ENCODE results near the gene FZD10. TPM values are rescaled to one million over a fixed set of nuclear protein-coding genes. Genes with fewer than 3 reads are reported as not detected.

Gene FZD10
- total and polyA plus RNA-seq, 2 experiments from 2014 or later, result 0.11 to 0.45 TPM

GRCh38 chr12:130138478-130138877 lies 23.8 kb upstream of the FZD10 start:
- Histone ChIP-seq H4K20me1 (replicated peaks; ENCODE audit: insufficient read depth) (no peaks in the 10 kb centered on the region; the same call in 1 of the 2 replicates), H3K9me2 (ENCODE audit: insufficient read depth) (0 out of 2 replicates have a peak, but pooled peaks cover 4% of the 10 kb centered on the region), H3F3A (replicated peaks; ENCODE audit: low read depth) (peaks cover 7% of the 10 kb centered on the region; the same call in 1 of the 2 replicates), H3K4me2 (no peak overlapping the region), H3K27ac (ENCODE audit: low read depth) (no peak overlapping the region), H3K4me3 (no peak overlapping the region), H2AFZ (no peak overlapping the region), H3K4me1 (ENCODE audit: insufficient read depth) (peaks cover 4% of the 10 kb centered on the region; the same call in 1 of the 2 replicates), H3K36me3 (ENCODE audit: insufficient read depth) (no peaks in the 10 kb centered on the region), H3K79me2 (replicated peaks; ENCODE audit: insufficient read depth) (no peaks in the 10 kb centered on the region), H3K27me3 (ENCODE audit: insufficient read depth) (0 out of 2 replicates have a peak, but pooled peaks cover 7% of the 10 kb centered on the region)
- no peaks in the 10 kb centered on the region for H3K4me1 Mint-ChIP-seq
- H3K36me3 Mint-ChIP-seq (ENCODE audit: low read depth), result peaks cover 71% of the 10 kb centered on the region
- no peak for DNase-seq (ENCODE audit: low spot score)
- H3K9me3 Mint-ChIP-seq, result peaks cover 100% of the 10 kb centered on the region; the same call in 2 of the 3 replicates
- no peak for ATAC-seq
- H3K27me3 Mint-ChIP-seq (ENCODE audit: insufficient read depth, low read depth, poor library complexity), result peaks cover 2% of the 10 kb centered on the region
- H3K27ac Mint-ChIP-seq, result no peak overlapping the region
- TF ChIP-seq POLR2AphosphoS5 (IDR thresholded peaks at IDR 0.05; ENCODE audit: low read depth) (no peak), ETS1 (IDR thresholded peaks at IDR 0.05) (no peak), ZNF114 (CRISPR knock-in tag; IDR thresholded peaks at IDR 0.05) (no peak), JUNB (IDR thresholded peaks at IDR 0.05; ENCODE audit: unreplicated experiment) (no peak), EZH2phosphoT487 (IDR thresholded peaks at IDR 0.05; ENCODE audit: unreplicated experiment) (no peak), ZNF331 (CRISPR knock-in tag; IDR thresholded peaks at IDR 0.05; ENCODE audit: low read depth) (no peak), STAT1 (IDR thresholded peaks at IDR 0.05; ENCODE audit: unreplicated experiment) (no peak), CTCF (conservative IDR thresholded peaks at IDR 0.05; ENCODE audit: low read depth in 2 of 2) (no peak), NANOG (IDR thresholded peaks at IDR 0.05; ENCODE audit: borderline replicate concordance) (no peak), CREB1 (CRISPR knock-in tag; IDR thresholded peaks at IDR 0.05; ENCODE audit: low read depth) (no peak), EZH2 (IDR thresholded peaks at IDR 0.05; ENCODE audit: low read depth, unreplicated experiment) (no peak), ZNF462 (CRISPR knock-in tag; IDR thresholded peaks at IDR 0.05) (no peak)
- TF ChIP-seq, protein P1, sequence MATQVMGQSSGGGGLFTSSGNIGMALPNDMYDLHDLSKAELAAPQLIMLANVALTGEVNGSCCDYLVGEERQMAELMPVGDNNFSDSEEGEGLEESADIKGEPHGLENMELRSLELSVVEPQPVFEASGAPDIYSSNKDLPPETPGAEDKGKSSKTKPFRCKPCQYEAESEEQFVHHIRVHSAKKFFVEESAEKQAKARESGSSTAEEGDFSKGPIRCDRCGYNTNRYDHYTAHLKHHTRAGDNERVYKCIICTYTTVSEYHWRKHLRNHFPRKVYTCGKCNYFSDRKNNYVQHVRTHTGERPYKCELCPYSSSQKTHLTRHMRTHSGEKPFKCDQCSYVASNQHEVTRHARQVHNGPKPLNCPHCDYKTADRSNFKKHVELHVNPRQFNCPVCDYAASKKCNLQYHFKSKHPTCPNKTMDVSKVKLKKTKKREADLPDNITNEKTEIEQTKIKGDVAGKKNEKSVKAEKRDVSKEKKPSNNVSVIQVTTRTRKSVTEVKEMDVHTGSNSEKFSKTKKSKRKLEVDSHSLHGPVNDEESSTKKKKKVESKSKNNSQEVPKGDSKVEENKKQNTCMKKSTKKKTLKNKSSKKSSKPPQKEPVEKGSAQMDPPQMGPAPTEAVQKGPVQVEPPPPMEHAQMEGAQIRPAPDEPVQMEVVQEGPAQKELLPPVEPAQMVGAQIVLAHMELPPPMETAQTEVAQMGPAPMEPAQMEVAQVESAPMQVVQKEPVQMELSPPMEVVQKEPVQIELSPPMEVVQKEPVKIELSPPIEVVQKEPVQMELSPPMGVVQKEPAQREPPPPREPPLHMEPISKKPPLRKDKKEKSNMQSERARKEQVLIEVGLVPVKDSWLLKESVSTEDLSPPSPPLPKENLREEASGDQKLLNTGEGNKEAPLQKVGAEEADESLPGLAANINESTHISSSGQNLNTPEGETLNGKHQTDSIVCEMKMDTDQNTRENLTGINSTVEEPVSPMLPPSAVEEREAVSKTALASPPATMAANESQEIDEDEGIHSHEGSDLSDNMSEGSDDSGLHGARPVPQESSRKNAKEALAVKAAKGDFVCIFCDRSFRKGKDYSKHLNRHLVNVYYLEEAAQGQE (IDR thresholded peaks at IDR 0.05; ENCODE audit: unreplicated experiment), result no peak
- H3K4me3 Mint-ChIP-seq, result no peak overlapping the region

Measured in GM23338 (cell line).